OCI-M2 (cell line): ENCODE data around the gene ZNHIT3.

Source experiments
- DNase-seq: peaks from one replicate; lab custom pipeline; 2025; ENCODE audit not compliant: unreplicated experiment; lab: John Stamatoyannopoulos, UW

ZNHIT3 gene

DNA sequence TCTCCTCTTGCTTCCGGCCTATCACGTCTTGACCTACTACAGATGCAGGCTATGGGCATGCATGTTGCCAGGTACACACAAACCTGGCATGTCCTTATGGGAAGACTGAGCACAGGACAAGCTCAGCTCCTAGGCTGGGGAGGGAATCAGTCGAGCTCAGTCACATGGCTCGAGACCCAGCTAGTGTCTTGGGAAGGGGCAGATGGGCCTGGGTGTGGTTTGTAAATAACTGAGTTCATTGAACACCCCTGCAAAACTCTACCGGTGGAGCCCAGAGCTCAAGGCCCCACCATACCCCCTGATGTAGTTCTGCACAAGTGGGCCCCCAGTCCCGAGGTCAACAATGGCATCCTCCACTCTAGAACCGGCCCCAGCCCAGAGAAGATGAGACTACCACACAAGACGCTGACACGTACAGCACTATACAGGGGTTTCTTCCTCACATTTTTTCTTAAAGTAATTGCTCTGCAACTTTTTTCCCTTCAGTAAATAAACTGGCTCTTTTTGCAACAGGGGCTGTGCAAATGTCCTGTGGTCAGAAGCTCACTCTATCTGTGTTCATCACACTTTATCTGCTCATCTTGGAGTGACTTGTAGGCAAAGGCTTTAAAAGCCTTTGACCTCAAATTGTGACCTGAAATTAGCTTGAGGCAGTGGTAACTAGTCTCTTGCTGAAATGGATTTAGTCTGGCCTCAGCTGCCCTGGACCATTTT, 22.9 kb downstream of the ZNHIT3 start:
- DNase-seq: no peak

GRCh38 chr17:36510636-36511035, 24.2 kb downstream of the ZNHIT3 start:
- DNase-seq: no peak

DNA sequence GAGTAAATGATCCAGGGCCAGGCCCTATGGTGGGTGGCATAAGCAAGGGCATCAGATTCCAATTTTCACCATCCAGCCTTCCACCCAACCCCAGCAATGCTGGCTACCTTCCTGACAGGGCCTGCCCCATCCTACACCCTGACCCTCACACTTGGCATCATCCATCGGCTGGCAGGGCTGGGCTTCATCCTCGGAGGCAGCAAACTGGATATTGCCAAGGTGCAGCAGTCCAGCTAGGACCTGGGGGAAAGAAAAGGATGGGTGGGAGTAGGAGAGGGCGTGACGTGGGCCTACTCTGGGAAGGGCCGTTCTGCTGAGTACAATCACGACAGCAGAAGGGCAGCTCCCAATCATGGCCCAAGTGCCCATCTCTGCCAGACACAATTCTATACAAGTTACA, 24.7 kb downstream of the ZNHIT3 start:
- no peak for DNase-seq

- no peak for DNase-seq
These were observed 26.2 kb downstream of the ZNHIT3 start for GRCh38 chr17:36512641-36513040.

GRCh38 chr17:36514856-36515255, 28.4 kb downstream of the ZNHIT3 start:
- no peak for DNase-seq

DNA sequence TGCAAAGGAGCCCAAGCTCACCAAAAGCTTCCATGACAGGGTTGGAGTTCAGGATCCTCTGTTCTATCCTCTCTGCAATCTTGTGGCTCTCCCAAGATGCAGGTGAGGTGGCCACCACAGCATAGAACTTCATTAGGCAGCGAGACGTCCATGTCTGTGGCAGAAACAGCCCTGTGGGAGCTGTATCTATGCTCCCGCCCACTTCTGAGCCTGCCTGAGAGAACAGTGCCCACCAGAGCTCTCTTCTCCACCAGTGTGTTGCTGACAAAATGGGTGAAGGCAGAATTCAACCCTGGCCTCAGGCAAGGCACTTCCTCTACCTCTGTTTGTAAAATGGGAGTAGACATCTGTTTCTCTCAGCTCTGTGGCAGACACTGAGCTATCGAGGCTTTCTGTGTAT, 29.4 kb downstream of the ZNHIT3 start:
- no peak for DNase-seq

- no peak for DNase-seq
These were observed 36.6 kb downstream of the ZNHIT3 start for GRCh38 chr17:36523113-36523512.

GRCh38 chr17:36524428-36524876, 38.0 kb downstream of the ZNHIT3 start:
- no peak for DNase-seq

DNA sequence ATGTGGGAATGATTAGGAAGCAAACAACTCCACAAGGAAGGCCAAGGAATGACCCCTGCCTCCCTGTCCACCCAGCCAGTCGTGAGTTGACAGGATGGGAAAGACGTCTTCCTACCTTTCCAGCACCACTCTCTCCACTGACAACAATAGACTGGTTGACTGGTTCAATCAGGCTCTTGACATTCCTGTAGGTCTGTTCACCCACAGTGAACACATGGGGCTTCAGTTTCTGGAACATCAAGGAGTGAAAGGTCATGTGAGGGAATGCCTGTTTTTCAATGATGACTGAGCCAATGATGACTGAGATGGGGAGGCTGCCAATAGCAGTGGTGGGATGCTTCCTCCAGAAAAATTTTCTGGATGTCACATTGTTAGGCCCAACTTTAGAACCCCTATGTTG, 38.6 kb downstream of the ZNHIT3 start:
- DNase-seq: no peak

- DNase-seq: no peak
These were observed 39.4 kb downstream of the ZNHIT3 start for GRCh38 chr17:36525888-36526287.

DNA sequence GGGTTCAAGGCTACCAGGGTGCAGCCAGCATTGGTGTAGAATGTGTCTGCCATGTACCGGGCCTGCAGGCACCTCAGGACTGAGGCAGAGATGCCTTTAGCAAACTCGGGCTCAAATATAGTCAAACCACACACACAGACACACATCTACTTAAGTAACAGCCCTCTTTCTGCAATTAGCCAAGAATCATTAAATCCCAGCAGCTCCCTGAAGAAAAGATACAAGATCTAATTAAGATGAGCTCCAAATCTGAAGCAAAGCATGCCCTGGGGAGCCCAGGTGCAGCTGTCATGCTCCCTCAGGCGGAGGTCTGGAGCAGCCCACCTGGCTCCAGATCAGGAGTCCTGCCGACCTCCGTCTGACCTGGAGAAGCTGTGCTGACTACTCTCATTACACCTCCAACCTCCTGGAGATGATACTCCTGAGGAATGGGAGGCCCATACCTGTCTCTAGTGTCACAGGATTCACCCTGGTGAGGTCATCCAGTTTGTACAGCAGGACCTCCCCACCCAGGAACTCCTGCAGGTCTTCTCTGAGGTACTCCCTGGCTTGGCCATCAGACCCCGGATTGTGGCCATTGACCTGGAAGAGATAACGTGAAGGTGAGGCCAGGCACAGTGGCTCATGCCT, 41.3 kb downstream of the ZNHIT3 start:
- no peak for DNase-seq

- DNase-seq: no peak
These were observed 42.6 kb downstream of the ZNHIT3 start for GRCh38 chr17:36529121-36529520.

DNA sequence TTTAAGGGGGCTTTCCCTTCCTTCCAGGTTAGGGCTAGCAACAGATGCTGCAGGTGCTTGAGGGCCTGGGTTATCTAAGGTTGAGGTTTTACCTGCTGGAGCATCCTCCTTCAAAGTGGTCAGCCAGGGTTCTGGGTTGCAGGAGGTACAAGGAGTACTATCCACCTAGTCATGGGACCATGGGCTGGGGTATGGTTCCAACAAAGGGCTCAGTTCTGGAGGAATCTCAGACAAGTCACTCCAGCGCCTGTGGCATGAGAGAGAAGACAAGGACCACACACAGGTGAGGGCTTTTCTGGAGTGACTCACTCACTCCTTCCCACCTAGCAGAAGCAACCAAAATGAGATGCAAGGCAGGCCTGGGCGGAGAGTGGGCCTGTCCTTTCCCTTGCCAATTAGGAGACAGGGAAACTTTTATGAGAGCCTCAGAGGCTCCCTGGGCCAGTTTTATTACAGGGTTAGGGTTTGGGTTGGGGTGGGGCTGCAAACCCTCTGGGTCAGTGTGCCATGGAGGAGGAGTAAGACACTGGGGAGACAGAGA, 46.0 kb downstream of the ZNHIT3 start:
- no peak for DNase-seq

DNA sequence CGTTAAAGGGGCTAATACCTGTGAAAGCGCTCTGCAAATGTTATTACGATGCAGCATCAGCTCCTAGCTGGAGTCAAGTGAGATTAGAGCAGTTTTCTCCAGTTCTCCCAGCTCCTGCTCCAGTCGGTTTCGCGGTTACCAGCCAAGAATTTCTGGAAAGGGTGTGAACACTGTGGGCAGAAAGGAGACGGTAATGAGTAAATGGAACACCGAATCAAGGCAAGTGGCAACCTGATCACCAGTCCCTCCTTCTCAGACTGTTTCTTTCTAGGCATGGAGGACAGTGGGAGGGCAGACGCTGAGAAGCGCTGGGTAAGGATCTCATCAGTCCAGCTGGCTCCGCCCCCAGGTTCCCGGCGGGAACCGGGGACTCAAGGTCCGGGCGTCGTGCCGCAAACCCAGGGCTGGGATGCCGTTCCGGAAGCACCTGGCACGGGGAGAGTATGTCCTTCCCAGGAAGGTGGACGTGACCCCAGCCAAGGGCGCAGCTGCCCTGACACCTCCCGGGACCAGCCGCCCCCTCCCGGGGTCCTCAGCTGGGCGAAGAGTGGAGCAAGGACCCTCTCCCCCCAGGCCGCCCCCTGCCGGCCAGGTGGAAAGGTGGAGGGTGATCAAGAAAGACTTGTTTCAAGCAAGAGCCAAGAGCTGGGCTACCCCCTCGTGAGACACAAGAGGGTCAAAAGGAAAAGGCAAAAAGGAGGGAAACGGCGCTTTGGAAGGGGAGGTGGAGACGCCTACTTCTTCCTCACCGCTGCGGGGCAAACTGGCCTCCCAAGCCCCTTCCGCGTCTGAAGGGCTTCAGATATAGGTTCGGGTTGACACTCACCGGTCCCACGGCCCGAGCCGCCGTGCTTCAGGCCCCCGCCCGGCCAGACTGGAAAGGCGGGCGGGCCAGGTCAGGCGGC, 47.7 kb downstream of the ZNHIT3 start:
- no peak for DNase-seq

GRCh38 chr17:36534840-36535668, 48.6 kb downstream of the ZNHIT3 start, which contains the start of the genes MYO19 and PIGW:
Gene MYO19 (minus strand): TSS chr17:36534868. CDS start chr17:36532538, 2,330 bp downstream.
Gene PIGW (plus strand): TSS chr17:36534987. CDS start chr17:36537102, 2,115 bp downstream.
- DNase-seq: peak; percentile 36

DNA sequence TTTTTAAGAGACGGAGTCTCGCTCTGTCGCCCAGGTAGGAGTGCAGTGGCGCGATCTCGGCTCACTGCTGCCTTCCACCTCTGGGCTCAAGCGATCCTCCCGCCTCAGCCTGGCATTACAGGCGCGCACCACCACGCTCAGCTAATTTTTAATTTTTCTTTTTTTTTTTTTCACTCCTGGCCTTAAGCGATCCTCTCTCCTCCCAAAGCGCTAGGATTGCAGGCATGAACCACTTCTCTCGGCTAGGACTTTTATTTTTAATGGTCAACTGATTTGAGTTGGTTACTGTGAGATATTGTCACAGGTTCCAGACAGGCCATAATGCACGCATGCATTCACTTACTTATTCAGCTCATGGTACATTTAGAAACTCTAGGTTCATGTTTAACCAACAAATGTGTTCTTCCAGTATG, 49.2 kb downstream of the ZNHIT3 start:
- no peak for DNase-seq

DNA sequence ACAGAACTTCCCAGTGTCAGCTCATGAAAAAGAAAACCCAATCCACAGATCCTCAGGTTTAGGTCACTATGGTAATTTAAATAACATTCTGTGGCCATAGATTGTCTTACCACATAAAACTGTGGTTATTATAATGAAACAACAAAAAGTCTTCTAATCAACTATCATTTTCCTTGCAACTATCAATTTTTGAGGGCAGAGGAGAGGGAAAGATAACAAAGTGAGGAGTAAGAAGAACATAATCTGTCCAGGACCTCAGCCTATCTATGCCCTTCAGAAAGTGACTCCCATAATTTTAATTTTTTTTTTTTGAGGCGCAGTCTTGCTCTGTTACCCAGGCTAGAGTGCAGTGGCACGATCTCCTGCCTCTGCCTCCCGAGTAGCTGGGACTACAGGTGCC, 54.2 kb downstream of the ZNHIT3 start:
- no peak for DNase-seq

DNA sequence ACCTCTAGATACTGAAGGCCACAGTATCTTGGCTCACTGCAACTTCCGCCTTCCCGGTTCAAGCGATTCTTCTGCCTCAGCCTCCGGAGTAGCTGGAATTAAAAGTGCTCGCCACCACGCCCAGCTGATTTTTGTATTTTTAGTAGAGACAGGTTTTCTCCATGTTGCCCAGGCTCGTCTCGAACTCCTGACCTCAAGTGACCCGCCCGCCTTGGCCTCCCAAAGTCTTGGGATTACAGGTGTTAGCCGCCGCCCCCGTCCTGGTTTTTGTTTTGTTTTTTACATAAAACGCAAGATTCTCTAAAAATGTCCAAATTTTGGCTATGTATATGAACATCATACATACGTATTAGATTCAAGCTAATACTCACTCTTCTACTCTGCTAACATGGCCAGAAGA, 56.3 kb downstream of the ZNHIT3 start:
- no peak for DNase-seq

GRCh38 chr17:36544044-36544306, 57.5 kb downstream of the ZNHIT3 start:
- DNase-seq: no peak

GRCh38 chr17:36544307-36545076, 58.0 kb downstream of the ZNHIT3 start, which contains the start of gene GGNBP2:
Gene GGNBP2 (plus strand): TSS chr17:36544919. CDS start chr17:36545725, 806 bp downstream.
- DNase-seq: no peak
